Ramos (cell line): ENCODE measurements around the gene GPR62.

Source experiments
- in situ Hi-C: fragments of 300-500 bp; cut with MboI; formaldehyde crosslinking; loops from one replicate; pipeline ENCODE4 v1.14.3; 2022; ENCODE audit warnings: low sequenced_read_pairs; ENCODE audit not compliant: unreplicated experiment

GPR62 gene

DNA sequence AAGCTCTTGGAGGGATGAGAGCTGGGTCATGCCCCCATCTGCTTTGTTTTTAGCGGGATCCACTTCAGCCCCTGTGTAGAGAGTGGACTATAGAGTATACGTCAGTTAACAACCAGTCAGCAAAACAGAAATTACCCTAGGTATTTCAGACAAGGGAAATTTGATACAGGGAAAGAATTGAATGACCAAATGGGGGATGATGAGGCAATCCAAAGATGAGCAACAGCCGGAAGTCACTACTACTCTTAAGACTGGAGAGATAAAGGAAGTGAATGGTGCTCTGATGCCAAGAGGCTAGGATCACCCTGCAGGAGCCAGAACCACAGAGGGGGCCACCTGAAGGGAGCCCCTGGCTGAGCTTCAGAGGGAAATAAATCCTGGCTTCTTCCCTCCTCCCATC, 1.7 kb upstream of the GPR62 start:
- in situ Hi-C loops, result no loop called here

DNA sequence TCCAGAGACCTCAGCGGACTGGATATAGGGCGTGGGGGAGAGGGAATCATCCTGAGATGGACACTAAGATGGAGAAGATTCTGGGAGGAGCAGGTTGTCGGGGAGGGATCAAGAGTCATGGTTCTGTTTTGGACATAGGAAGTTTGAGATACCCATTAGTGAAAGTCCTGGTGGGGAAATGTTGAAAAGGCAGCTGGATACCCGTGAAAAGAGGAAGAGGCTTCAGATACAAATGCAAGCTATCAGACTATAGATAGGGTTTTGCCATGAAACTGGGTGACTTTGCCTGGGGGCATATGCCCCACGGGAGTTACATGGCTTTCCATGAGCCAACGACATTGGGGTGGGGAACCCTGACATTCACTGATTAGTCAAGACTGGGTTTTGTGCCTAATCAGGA, 1.1 kb upstream of the GPR62 start:
- in situ Hi-C loops, result no loop called here

DNA sequence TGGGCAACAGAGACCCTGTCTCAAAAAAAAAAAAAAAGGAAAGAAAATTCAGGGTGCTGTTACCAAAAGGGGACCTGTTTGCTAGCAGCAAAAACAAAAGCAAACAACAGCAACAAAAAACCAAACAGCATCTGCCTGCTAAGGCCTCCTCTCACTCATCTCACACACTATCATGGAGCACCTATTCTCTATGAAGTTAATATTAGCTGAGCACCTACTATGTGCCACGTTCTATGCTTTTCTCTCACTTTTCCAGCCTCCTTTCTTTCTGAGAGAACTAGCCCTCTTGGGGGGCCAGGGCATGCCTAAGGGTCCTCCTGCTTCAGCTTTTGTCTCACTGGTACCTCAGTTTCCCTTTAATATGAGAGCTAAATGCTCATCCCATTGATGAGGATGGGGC, 468 bp upstream of the GPR62 start:
- in situ Hi-C loops, result no loop called here

DNA sequence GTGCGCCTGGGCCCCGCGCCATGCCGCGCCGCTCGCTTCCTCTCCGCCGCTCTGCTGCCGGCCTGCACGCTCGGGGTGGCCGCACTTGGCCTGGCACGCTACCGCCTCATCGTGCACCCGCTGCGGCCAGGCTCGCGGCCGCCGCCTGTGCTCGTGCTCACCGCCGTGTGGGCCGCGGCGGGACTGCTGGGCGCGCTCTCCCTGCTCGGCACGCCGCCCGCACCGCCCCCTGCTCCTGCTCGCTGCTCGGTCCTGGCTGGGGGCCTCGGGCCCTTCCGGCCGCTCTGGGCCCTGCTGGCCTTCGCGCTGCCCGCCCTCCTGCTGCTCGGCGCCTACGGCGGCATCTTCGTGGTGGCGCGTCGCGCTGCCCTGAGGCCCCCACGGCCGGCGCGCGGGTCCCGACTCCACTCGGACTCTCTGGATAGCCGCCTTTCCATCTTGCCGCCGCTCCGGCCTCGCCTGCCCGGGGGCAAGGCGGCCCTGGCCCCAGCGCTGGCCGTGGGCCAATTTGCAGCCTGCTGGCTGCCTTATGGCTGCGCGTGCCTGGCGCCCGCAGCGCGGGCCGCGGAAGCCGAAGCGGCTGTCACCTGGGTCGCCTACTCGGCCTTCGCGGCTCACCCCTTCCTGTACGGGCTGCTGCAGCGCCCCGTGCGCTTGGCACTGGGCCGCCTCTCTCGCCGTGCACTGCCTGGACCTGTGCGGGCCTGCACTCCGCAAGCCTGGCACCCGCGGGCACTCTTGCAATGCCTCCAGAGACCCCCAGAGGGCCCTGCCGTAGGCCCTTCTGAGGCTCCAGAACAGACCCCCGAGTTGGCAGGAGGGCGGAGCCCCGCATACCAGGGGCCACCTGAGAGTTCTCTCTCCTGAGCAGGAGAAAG, 951 bp downstream of the GPR62 start:
- in situ Hi-C loops, result no loop called here

- in situ Hi-C loops, result no loop called here
Observed at GRCh38 chr3:51957520-51958205, 2.5 kb downstream of the GPR62 start.

- in situ Hi-C loops, result no loop called here
Observed at GRCh38 chr3:51958603-51959521, 3.7 kb downstream of the GPR62 start.

DNA sequence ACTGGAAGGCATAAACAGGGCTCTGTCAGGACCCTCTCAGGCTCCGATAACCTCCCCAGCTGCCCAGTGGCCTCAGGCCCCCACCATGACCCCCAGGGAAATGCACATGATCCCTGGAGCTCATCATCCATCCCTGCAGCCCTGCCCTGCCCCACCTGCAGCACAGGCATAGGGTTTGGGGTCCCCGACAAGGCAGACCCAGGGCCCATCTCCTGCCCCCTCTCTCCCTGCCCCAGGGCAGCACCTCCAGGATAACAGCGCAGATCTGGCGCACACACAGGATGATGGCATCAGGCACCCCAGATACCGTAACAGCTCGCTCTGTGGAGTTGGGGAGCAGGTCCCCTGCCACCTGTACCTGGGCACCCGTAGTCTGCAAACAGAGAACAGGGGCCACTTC, 4.5 kb downstream of the GPR62 start:
- in situ Hi-C loops, result no loop called here

DNA sequence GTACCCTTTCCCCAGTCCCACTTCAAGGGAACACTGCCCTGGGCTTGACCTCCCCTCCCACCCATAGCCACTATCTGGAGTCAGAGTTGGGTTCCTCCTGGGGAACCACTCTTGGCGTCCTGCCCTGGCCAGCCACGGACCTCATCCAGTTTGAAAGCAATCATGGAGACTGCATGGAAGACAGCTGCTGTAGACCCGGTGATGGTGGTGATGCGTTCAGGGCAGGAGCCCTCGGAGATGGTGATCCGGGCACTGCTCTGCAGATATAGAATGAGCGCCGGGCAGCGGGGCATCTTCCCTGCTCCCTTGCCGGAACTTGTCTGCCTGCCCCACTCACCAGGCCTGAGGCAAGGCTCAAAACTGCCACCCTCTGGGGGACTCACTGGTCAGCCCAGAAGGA, 5.2 kb downstream of the GPR62 start:
- in situ Hi-C loops, result no loop called here

DNA sequence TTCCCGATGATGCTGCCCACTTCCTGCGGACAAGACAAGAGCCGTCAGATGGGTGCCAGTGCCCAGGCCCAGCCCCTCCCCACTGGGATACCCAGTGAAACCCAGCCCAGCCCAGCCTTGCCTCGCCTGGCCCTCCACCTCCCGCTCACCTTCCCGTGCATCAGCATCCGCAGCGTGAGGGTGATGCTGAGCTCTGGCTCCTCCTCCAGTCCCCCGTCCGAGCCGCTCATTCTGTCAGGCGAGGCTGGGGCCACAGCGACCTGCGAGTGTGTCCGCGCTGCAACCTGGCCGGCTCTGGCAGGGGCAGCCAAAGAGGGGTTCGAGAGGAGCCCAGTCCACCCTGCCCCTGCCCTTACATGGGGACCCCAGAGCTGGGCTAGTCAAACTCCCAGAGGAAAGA, 5.8 kb downstream of the GPR62 start:
- in situ Hi-C loops, result no loop called here

GRCh38 chr3:51961602-51962569, 6.7 kb downstream of the GPR62 start:
- in situ Hi-C loops, result no loop called here

DNA sequence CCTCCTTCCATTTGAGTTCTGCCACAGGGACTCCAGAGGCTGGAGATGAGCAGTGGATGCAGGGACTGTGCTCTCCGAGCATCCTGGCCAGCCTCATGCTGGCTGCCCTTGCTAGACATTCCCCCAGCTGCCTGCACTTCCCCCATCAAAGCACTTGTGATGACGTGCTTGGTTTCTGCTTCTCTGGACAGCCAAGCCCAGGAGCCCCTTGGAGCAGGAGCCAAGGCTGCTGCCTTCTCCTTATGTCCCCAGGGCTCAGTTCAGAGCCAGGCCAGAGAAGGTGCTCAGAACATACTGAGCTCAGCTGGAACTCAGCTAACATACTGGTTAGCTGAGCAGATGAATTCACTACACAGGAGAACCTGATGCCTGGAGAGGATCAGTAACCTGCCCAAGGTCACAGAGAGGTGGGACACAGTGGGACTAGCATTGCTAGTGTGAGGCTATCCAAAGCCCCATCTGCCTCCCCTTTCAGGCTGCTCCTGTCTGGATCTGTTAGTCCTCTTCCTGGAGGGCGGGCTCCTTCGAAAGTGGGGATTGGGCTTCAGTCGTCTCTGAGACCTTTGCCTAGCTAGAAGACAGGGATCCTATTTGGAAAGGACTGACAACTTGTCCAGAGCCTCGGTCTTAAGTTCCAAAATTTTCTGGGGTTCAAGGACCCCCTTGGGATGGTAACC, 7.8 kb downstream of the GPR62 start:
- in situ Hi-C loops, result no loop called here

DNA sequence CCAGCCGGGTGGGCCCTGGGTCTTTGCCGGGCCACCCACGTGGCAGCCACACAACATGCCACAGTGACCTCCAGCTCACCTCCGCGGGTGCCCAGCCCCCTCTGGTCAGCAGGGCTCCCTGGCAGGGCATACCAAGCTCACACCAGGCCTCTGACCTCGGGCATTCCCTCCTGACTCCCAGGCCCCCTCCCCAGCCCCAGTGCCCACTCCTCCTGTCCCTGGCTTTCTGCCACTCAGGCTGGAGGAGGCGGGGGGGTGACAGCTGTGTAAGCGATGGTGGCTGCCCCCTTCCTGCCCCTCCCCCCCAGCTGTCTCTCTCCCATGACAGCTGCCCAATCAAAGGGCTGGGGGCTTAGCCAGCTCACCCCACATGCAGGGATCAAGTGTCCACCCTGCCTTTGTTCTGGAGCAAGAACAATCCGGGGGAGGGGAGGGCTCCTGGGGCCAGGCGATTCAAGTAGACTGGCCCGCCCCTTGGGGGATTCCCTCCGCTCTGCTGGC, 8.8 kb downstream of the GPR62 start:
- in situ Hi-C loops, result no loop called here

GRCh38 chr3:51964521-51964920, 9.3 kb downstream of the GPR62 start:
- in situ Hi-C loops, result no loop called here

GRCh38 chr3:51966016-51966415, 10.8 kb downstream of the GPR62 start:
- in situ Hi-C loops, result no loop called here

DNA sequence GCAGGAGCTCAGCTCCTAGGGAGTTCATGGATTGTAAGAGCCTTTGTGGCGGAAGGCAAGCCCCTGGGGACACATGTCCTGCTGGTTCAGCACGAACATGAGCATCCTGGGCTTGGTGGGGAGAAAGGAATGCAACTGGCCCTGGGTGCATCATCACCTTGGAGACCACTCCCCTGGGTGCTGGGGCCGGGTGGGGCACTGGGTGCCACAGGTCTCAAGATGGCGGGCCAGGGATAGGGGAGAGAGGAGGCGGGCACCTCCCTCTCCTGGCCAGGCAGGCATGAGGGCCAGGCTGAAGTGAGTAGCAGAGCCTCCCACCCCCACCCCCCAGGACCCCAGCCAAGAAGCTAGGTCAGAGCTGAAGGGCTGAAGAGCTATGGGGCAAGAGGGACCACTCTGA, 11.3 kb downstream of the GPR62 start:
- in situ Hi-C loops, result no loop called here

GRCh38 chr3:51966922-51967383, 11.8 kb downstream of the GPR62 start:
- in situ Hi-C loops, result no loop called here

GRCh38 chr3:51967384-51968169, 12.4 kb downstream of the GPR62 start, which contains the start of gene PCBP4:
PCBP4 (minus strand) TSS chr3:51967454; CDS start chr3:51961240, 6,214 bp downstream.
- in situ Hi-C loops, result no loop called here
